Measurements from ENCODE around the gene MAGEB1. TPM values are rescaled to one million over a fixed set of nuclear protein-coding genes. Genes with fewer than 3 reads are reported as not detected.

MAGEB1 gene
- total RNA-seq, 1 experiment from 2014 or later, result not detected

DNA sequence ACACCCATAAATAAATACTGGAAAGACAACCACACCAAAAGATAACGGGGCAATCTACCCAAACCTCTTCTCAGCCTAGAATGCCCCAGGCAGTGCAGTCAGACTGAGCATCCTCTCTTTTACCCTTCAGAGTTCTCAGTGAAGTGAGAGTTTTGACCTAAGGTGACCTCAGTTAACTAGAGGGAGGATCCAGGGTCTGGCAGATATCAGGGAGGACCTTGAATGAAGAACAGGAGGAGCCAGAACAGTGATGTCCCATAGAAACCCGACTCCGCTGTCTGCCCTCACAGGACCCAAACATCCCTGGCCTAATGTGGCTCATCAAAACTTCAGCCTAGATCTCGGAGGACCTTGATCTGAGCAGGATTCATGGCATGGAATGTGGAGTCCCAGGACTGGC is 16.6 kb upstream of the MAGEB1 start, which contains the start of gene MAGEB3:
Gene MAGEB3, plus strand, starts transcription at position 263 of the 400 bp plus-strand sequence. CDS start 5,268 bp downstream, outside the sequence.
- in situ Hi-C loops (cut with HindIII; ENCODE audit: low pct_unique_long_range_greater_than_20kb, low sequenced_read_pairs) (no loop called here), intact Hi-C loops (cut with micrococcal nuclease; ENCODE audit: unreplicated experiment) (no loop called here)
- H3K27ac ChIP-seq (ENCODE audit: low read length), result no peak within 1 kb of the TSS
- no peaks in the 10 kb centered on the region for H3K36me3 ChIP-seq (ENCODE audit: control insufficient read depth, insufficient read depth, low read length)
- H3K4me1 ChIP-seq (ENCODE audit: control insufficient read depth, insufficient read depth, low read length), result no peaks in the 10 kb centered on the region
- no peak within 1 kb of the TSS for H3K4me3 ChIP-seq (ENCODE audit: low read depth in 2 of 2, low read length in 2 of 2)
- CTCF ChIA-PET, result no interaction called here
- no peak for TF ChIP-seq POLR2AphosphoS5 (IDR thresholded peaks at IDR 0.05; ENCODE audit: low read depth, low read length)
- TF ChIP-seq, protein P1, sequence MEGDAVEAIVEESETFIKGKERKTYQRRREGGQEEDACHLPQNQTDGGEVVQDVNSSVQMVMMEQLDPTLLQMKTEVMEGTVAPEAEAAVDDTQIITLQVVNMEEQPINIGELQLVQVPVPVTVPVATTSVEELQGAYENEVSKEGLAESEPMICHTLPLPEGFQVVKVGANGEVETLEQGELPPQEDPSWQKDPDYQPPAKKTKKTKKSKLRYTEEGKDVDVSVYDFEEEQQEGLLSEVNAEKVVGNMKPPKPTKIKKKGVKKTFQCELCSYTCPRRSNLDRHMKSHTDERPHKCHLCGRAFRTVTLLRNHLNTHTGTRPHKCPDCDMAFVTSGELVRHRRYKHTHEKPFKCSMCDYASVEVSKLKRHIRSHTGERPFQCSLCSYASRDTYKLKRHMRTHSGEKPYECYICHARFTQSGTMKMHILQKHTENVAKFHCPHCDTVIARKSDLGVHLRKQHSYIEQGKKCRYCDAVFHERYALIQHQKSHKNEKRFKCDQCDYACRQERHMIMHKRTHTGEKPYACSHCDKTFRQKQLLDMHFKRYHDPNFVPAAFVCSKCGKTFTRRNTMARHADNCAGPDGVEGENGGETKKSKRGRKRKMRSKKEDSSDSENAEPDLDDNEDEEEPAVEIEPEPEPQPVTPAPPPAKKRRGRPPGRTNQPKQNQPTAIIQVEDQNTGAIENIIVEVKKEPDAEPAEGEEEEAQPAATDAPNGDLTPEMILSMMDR (IDR thresholded peaks at IDR 0.05), result no peak
- BruUV-seq (replicated peaks), result no TSS peak
- POLR2A ChIA-PET, result no interaction called here
- H3K9me3 ChIP-seq (ENCODE audit: control insufficient read depth, insufficient read depth, low read depth, low read length), result no peaks in the 10 kb centered on the region
- H3K27me3 ChIP-seq (ENCODE audit: control insufficient read depth, insufficient read depth, low read length), result no peaks in the 10 kb centered on the region
- DNase-seq (ENCODE audit: low read depth, low spot score) (no peak), ATAC-seq (no peak)

DNA sequence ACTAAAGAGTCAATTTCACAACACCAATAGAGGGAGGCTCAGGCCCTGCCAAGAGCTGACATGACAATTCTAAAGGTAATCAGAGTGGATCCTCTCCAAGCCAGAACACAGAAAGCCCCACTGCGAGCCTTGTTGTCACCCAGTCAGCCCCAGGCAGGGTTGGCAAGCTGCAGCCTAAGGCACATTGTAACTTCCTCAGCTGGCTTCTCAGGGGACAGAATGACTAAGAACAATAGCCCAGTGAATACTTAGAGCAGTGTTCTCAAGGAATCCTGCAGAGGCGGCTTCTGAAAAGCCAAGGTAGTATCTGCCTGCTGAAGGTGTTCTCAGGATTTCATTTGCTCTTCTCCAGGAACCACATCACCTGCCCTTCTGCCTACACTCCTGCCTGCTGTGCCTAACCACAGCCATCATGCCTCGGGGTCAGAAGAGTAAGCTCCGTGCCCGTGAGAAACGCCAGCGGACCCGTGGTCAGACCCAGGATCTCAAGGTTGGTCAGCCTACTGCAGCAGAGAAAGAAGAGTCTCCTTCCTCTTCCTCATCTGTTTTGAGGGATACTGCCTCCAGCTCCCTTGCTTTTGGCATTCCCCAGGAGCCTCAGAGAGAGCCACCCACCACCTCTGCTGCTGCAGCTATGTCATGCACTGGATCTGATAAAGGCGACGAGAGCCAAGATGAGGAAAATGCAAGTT is 5.1 kb upstream of the MAGEB1 start, which contains the start of gene MAGEB4:
Gene MAGEB4, plus strand, starts transcription at position 277 of the 692 bp plus-strand sequence. Its CDS starts 136 bp downstream, at position 413.
- Histone ChIP-seq H3K4me3 (ENCODE audit: low read depth in 2 of 2, low read length in 2 of 2) (no peak within 1 kb of the TSS), H3K27ac (ENCODE audit: low read length) (no peak within 1 kb of the TSS), H3K9me3 (ENCODE audit: control insufficient read depth, insufficient read depth, low read depth, low read length) (no peaks in the 10 kb centered on the region), H3K4me1 (ENCODE audit: control insufficient read depth, insufficient read depth, low read length) (no peaks in the 10 kb centered on the region), H3K36me3 (ENCODE audit: control insufficient read depth, insufficient read depth, low read length) (no peaks in the 10 kb centered on the region), H3K27me3 (ENCODE audit: control insufficient read depth, insufficient read depth, low read length) (no peaks in the 10 kb centered on the region)
- ChIA-PET POLR2A (no interaction called here), CTCF (no interaction called here)
- BruUV-seq (replicated peaks), result no TSS peak
- no peak for DNase-seq (ENCODE audit: low read depth, low spot score)
- no peak for TF ChIP-seq TCF7L2 (IDR thresholded peaks at IDR 0.05; ENCODE audit: low read depth, low read length)
- TF ChIP-seq REST (IDR thresholded peaks at IDR 0.05; ENCODE audit: insufficient read depth in 1 of 2, low read depth in 2 of 2, low read length in 1 of 2), result no peak
- TF ChIP-seq, protein P1 (IDR thresholded peaks at IDR 0.05), result no peak
- TF ChIP-seq POLR2AphosphoS5 (IDR thresholded peaks at IDR 0.05; ENCODE audit: low read depth, low read length), result no peak
- TF ChIP-seq SIN3A (IDR thresholded peaks at IDR 0.05; ENCODE audit: borderline replicate concordance, insufficient read depth, low read depth, low read length), result no peak
- intact Hi-C loops (cut with micrococcal nuclease; ENCODE audit: unreplicated experiment), result no loop called here
- ATAC-seq, result no peak
- in situ Hi-C loops (cut with HindIII; ENCODE audit: low pct_unique_long_range_greater_than_20kb, low sequenced_read_pairs), result no loop called here

Data from Panc1 (cell line).